Neural cell (in vitro differentiated cells): ENCODE measurements around the gene HS6ST1. TPM values are rescaled to one million over a fixed set of nuclear protein-coding genes. Genes with fewer than 3 reads are reported as not detected.
A peak's percentile ranks its signal among the peaks of the same experiment; 100 is the strongest.

Source experiments
- H2AFZ ChIP-seq: fragments of 200-600, 300-800 bp; sonication (generic), shearing (Covaris generic); 2 replicates; pipeline ENCODE4 v1.6.0; 2014; ENCODE audit warnings: low read depth, mild to moderate bottlenecking, antibody characterized with exemption, low read length, moderate library complexity
- H3F3A ChIP-seq: fragments of 200-600 bp; shearing (Covaris generic); 2 replicates; pipeline ENCODE4 v1.6.1; 2016; ENCODE audit warnings: mild to moderate bottlenecking, moderate library complexity, mixed read lengths, antibody characterized with exemption, low read length; ENCODE audit not compliant: insufficient read depth, poor library complexity, severe bottlenecking
- H3K27ac ChIP-seq: fragments of 200-600, 300-800 bp; sonication (generic), shearing (Covaris generic); 2 replicates; pipeline ENCODE4 v1.5.1; 2014; ENCODE audit warnings: mild to moderate bottlenecking, low read length, moderate library complexity
- H3K27me3 ChIP-seq: fragments of 300-800, 200-600 bp; sonication (generic), shearing (Covaris generic); 2 replicates; pipeline ENCODE4 v1.6.0; 2014; ENCODE audit warnings: mild to moderate bottlenecking, low read depth, low read length, moderate library complexity; ENCODE audit not compliant: insufficient read depth
- H3K36me3 ChIP-seq: fragments of 300-800, 200-600 bp; sonication (generic), shearing (Covaris generic); 2 replicates; pipeline ENCODE4 v1.5.1; 2014; ENCODE audit warnings: mild to moderate bottlenecking, antibody characterized with exemption, low read length, moderate library complexity; ENCODE audit not compliant: insufficient read depth
- H3K4me2 ChIP-seq: fragments of 300-800, 200-600 bp; sonication (generic), shearing (Covaris generic); 2 replicates; pipeline ENCODE4 v1.6.0; 2014; ENCODE audit warnings: mild to moderate bottlenecking, low read length
- H3K4me3 ChIP-seq: fragments of 300-800, 200-600 bp; sonication (generic), shearing (Covaris generic); 2 replicates; pipeline ENCODE4 v1.5.1; 2014; ENCODE audit warnings: mild to moderate bottlenecking, low read length, moderate library complexity
- H3K79me2 ChIP-seq: fragments of 200-600 bp; shearing (Covaris generic); replicated peaks from 2 replicates; pipeline ENCODE4 v1.6.0; 2014; ENCODE audit warnings: mild to moderate bottlenecking, low read length, moderate library complexity; ENCODE audit not compliant: insufficient read depth
- H3K9ac ChIP-seq: fragments of 300-800, 200-600 bp; sonication (generic), shearing (Covaris generic); 2 replicates; pipeline ENCODE4 v1.6.1; 2016; ENCODE audit warnings: mild to moderate bottlenecking, low read length, mixed read lengths
- H3K9me2 ChIP-seq: fragments of 200-600 bp; shearing (Covaris generic); 2 replicates; pipeline ENCODE4 v1.6.1; 2016; ENCODE audit warnings: mild to moderate bottlenecking, low read length, mixed read lengths; ENCODE audit not compliant: insufficient read depth
- H3K9me3 ChIP-seq: fragments of 200-600, 300-800 bp; sonication (generic), shearing (Covaris generic); 2 replicates; pipeline ENCODE4 v1.6.1; 2016; ENCODE audit warnings: mild to moderate bottlenecking, mixed run types, low read length, moderate library complexity, mixed read lengths
- H4K20me1 ChIP-seq: fragments of 200-600 bp; shearing (Covaris generic); 2 replicates; pipeline ENCODE4 v1.6.1; 2016; ENCODE audit warnings: mild to moderate bottlenecking, mixed run types; ENCODE audit not compliant: insufficient read depth
- EP300 ChIP-seq: fragments of 450-650 bp; conservative IDR thresholded peaks from 2 replicates; pipeline ENCODE4 v1.6.1; 2014; ENCODE audit warnings: antibody characterized with exemption, mild to moderate bottlenecking, moderate library complexity; ENCODE audit not compliant: poor library complexity, severe bottlenecking
- EZH2 ChIP-seq: fragments of 200-600, 300-800 bp; shearing (Covaris generic), sonication (generic); IDR thresholded peaks from 2 replicates; pipeline ENCODE4 v1.6.1; 2014; ENCODE audit warnings: antibody characterized with exemption, low read length, borderline replicate concordance, mild to moderate bottlenecking; ENCODE audit not compliant: insufficient read depth, poor library complexity, severe bottlenecking
- MXI1 ChIP-seq: fragments of 450-650 bp; conservative IDR thresholded peaks from 2 replicates; pipeline ENCODE4 v1.6.1; 2014; ENCODE audit warnings: antibody characterized with exemption, mild to moderate bottlenecking; ENCODE audit not compliant: poor library complexity, severe bottlenecking
- POLR2AphosphoS5 ChIP-seq: IDR thresholded peaks from 2 replicates; pipeline ENCODE4 v1.6.1; 2012
- RAD21 ChIP-seq: fragments of 450-650 bp; conservative IDR thresholded peaks from 2 replicates; pipeline ENCODE4 v1.6.1; 2014; ENCODE audit warnings: antibody characterized with exemption, mild to moderate bottlenecking, moderate library complexity
- SMC3 ChIP-seq: fragments of 450-650 bp; conservative IDR thresholded peaks from 2 replicates; pipeline ENCODE4 v1.6.1; 2014; ENCODE audit warnings: antibody characterized with exemption, mild to moderate bottlenecking, moderate library complexity; ENCODE audit not compliant: poor library complexity
- TAF1 ChIP-seq: IDR thresholded peaks from 2 replicates; pipeline ENCODE4 v1.6.1; 2012; ENCODE audit warnings: low read depth
- polyA plus RNA-seq: library from polyadenylated mRNA; depleted of rRNA; stranded (reverse); fragments of >200 nt; gene quantifications from 2 replicates; pipeline ENCODE4 v1.2.3, GENCODE V29; 2014
- TF ChIP-seq, protein P1 (sequence below): IDR thresholded peaks from 2 replicates; pipeline ENCODE4 v1.6.1; 2012; ENCODE audit warnings: borderline replicate concordance
- TF ChIP-seq, protein P2 (sequence below): fragments of 450-650 bp; IDR thresholded peaks from 2 replicates; pipeline ENCODE4 v1.5.1; 2014; ENCODE audit warnings: antibody characterized with exemption, mild to moderate bottlenecking, moderate library complexity; ENCODE audit not compliant: poor library complexity, severe bottlenecking

HS6ST1 gene
- polyA plus RNA-seq, 1 donor from 2014 or later: 44.1 TPM

DNA sequence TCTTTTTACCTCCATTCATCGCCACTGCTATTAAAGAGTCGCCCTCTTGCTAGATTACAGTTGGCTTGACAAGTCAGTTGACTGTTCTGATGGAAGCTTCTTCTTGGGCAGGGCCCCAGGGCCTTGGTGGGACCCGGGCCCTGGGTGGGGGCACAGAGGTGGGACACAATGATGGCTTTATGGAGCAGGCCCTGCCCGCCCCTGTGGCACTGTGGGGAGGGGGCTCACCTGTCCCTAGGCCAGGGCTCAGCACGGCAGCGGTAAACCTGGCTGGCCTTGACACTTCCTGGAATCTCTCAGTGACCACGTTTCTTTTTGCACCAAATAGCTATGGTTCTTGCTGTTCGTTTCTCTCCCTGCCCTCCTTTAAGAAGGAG, 4.9 kb upstream of the HS6ST1 start:
- H3F3A ChIP-seq: no peaks in the 10 kb centered on the region
- H3K9ac ChIP-seq: no peak overlapping the region
- no peaks in the 10 kb centered on the region for H4K20me1 ChIP-seq
- H3K9me2 ChIP-seq: no peaks in the 10 kb centered on the region
- no peak overlapping the region for H3K4me2 ChIP-seq
- no peak overlapping the region for H2AFZ ChIP-seq
- H3K36me3 ChIP-seq: no peaks in the 10 kb centered on the region
- H3K9me3 ChIP-seq: no peaks in the 10 kb centered on the region
- no peak overlapping the region for H3K27ac ChIP-seq
- no peak overlapping the region for H3K4me3 ChIP-seq
- TF ChIP-seq RAD21 (no peak), TAF1 (no peak), SMC3 (no peak), EZH2 (no peak), EP300 (no peak), MXI1 (no peak)
- TF ChIP-seq, protein P1, sequence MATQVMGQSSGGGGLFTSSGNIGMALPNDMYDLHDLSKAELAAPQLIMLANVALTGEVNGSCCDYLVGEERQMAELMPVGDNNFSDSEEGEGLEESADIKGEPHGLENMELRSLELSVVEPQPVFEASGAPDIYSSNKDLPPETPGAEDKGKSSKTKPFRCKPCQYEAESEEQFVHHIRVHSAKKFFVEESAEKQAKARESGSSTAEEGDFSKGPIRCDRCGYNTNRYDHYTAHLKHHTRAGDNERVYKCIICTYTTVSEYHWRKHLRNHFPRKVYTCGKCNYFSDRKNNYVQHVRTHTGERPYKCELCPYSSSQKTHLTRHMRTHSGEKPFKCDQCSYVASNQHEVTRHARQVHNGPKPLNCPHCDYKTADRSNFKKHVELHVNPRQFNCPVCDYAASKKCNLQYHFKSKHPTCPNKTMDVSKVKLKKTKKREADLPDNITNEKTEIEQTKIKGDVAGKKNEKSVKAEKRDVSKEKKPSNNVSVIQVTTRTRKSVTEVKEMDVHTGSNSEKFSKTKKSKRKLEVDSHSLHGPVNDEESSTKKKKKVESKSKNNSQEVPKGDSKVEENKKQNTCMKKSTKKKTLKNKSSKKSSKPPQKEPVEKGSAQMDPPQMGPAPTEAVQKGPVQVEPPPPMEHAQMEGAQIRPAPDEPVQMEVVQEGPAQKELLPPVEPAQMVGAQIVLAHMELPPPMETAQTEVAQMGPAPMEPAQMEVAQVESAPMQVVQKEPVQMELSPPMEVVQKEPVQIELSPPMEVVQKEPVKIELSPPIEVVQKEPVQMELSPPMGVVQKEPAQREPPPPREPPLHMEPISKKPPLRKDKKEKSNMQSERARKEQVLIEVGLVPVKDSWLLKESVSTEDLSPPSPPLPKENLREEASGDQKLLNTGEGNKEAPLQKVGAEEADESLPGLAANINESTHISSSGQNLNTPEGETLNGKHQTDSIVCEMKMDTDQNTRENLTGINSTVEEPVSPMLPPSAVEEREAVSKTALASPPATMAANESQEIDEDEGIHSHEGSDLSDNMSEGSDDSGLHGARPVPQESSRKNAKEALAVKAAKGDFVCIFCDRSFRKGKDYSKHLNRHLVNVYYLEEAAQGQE: no peak
- TF ChIP-seq, protein P2, sequence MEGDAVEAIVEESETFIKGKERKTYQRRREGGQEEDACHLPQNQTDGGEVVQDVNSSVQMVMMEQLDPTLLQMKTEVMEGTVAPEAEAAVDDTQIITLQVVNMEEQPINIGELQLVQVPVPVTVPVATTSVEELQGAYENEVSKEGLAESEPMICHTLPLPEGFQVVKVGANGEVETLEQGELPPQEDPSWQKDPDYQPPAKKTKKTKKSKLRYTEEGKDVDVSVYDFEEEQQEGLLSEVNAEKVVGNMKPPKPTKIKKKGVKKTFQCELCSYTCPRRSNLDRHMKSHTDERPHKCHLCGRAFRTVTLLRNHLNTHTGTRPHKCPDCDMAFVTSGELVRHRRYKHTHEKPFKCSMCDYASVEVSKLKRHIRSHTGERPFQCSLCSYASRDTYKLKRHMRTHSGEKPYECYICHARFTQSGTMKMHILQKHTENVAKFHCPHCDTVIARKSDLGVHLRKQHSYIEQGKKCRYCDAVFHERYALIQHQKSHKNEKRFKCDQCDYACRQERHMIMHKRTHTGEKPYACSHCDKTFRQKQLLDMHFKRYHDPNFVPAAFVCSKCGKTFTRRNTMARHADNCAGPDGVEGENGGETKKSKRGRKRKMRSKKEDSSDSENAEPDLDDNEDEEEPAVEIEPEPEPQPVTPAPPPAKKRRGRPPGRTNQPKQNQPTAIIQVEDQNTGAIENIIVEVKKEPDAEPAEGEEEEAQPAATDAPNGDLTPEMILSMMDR: no peak
- H3K27me3 ChIP-seq: no peaks in the 10 kb centered on the region
- H3K79me2 ChIP-seq: no peaks in the 10 kb centered on the region

DNA sequence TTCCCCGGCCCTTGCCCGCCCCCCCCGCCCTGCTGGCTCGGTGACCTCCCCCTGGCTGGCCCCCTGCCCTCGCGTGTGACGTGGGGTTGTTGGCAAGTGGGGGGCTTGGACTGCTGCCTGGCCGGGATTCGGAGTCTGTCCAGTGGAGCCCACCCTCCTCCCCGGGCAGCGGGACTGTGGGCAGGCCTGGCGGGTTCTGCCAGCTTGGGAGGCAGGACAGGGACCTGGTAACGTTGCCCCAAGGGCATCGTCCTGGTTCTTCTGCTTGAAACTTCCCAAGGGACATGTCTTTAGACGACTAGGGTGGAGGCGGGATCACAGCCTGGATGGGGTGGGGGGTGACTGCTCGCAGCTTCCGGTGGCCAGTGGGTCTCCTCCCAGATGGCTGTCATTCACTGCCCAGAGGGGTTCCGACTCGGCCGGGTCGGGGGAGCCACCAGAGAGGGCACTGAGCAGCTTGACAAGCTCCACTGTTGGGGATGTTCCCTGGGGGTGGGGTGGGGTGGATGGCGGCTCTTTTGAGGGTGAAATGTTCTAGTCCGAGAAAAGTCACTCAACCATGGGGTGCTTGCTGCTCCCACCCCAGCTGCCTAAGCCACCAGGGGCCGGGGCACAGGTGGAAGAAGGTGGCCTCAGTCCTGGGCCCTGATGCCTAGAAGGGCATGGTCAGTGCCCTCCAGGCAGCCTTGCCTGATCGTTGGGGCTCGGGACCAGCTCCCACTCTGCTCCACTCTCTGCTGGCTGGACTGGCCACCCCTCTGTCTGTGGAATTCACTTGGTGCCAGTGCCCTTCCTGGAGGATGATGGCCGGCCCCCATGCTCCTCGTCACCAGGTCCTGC, 4.3 kb upstream of the HS6ST1 start:
- no peaks in the 10 kb centered on the region for H4K20me1 ChIP-seq
- peak overlapping the region; percentile 16 for H3K9ac ChIP-seq
- no peak overlapping the region for H3K27ac ChIP-seq
- H3K4me2 ChIP-seq: no peak overlapping the region
- H3K36me3 ChIP-seq: no peaks in the 10 kb centered on the region
- TF ChIP-seq, protein P1: no peak
- TF ChIP-seq EP300 (no peak), RAD21 (no peak), MXI1 (no peak), SMC3 (no peak), EZH2 (no peak), TAF1 (no peak), POLR2AphosphoS5 (no peak)
- TF ChIP-seq, protein P2: no peak
- no peak overlapping the region for H2AFZ ChIP-seq
- H3K4me3 ChIP-seq: no peak overlapping the region
- H3K9me2 ChIP-seq: no peaks in the 10 kb centered on the region
- no peaks in the 10 kb centered on the region for H3K9me3 ChIP-seq
- H3F3A ChIP-seq: no peaks in the 10 kb centered on the region
- H3K79me2 ChIP-seq: no peaks in the 10 kb centered on the region
- no peaks in the 10 kb centered on the region for H3K27me3 ChIP-seq
